ENCODE results near the gene ITGA2.

DNA sequence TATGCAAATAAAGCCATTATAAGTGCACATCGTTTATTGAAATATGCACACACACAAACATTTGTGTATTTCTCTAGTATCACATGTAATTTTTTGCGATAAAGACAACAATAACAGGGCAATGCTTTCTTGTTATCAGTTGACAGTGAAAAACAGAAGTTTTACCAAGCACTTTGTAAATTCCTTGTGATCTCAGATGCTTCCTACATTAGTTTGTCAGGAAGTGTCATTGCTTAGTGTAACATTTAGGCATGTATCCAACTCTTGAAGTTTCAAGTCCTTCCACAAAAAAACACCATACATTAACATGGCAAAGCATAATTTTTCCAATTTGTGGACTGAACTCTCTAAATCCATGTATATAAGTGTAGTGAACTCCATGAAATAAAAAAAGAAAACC, 74.0 kb downstream of the ITGA2 start:
- TF ChIP-seq, protein P1, sequence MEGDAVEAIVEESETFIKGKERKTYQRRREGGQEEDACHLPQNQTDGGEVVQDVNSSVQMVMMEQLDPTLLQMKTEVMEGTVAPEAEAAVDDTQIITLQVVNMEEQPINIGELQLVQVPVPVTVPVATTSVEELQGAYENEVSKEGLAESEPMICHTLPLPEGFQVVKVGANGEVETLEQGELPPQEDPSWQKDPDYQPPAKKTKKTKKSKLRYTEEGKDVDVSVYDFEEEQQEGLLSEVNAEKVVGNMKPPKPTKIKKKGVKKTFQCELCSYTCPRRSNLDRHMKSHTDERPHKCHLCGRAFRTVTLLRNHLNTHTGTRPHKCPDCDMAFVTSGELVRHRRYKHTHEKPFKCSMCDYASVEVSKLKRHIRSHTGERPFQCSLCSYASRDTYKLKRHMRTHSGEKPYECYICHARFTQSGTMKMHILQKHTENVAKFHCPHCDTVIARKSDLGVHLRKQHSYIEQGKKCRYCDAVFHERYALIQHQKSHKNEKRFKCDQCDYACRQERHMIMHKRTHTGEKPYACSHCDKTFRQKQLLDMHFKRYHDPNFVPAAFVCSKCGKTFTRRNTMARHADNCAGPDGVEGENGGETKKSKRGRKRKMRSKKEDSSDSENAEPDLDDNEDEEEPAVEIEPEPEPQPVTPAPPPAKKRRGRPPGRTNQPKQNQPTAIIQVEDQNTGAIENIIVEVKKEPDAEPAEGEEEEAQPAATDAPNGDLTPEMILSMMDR (IDR thresholded peaks at IDR 0.05) = no peak
- TF ChIP-seq POLR2AphosphoS5 (IDR thresholded peaks at IDR 0.05; ENCODE audit: insufficient read depth in 1 of 2, low read depth in 1 of 2) (no peak), POLR2A (IDR thresholded peaks at IDR 0.05) (no peak)
